GM13976 (cell line): ENCODE data around the gene BMP6.

ENCODE experiments used
- DNase-seq: peaks from one replicate; pipeline ENCODE4 v3.0.0; 2012; ENCODE audit warnings: low spot score
- CTCF ChIP-seq: IDR thresholded peaks from 2 replicates; pipeline ENCODE4 v1.5.1; 2012; ENCODE audit warnings: borderline replicate concordance, mild to moderate bottlenecking; ENCODE audit not compliant: insufficient read depth; ENCODE audit errors: extremely low read depth, missing control alignments, control extremely low read depth
- in situ Hi-C: fragments of 300-500 bp; cut with MboI; formaldehyde crosslinking; loops from one replicate; pipeline ENCODE4 v1.12.0; 2022; ENCODE audit warnings: low sequenced_read_pairs, mixed read lengths, inconsistent platforms; ENCODE audit not compliant: unreplicated experiment

The BMP6 gene

GRCh38 chr6:7786214-7786661 lies 60.3 kb downstream of the BMP6 start:
- in situ Hi-C loops = no loop called here
- no peak for DNase-seq
- TF ChIP-seq CTCF = no peak

GRCh38 chr6:7787137-7787608 lies 61.3 kb downstream of the BMP6 start:
- no peak for TF ChIP-seq CTCF
- in situ Hi-C loops = no loop called here
- no peak for DNase-seq

GRCh38 chr6:7787731-7788130 lies 61.8 kb downstream of the BMP6 start:
- no peak for TF ChIP-seq CTCF
- in situ Hi-C loops = no loop called here
- DNase-seq = no peak

- TF ChIP-seq CTCF = no peak
- DNase-seq = no peak
- in situ Hi-C loops = no loop called here
Measured at GRCh38 chr6:7794509-7794908, 68.6 kb downstream of the BMP6 start.

- in situ Hi-C loops = no loop called here
- no peak for DNase-seq
- TF ChIP-seq CTCF = no peak
Measured at GRCh38 chr6:7797386-7797785, 71.5 kb downstream of the BMP6 start.

GRCh38 chr6:7798751-7799150 lies 72.9 kb downstream of the BMP6 start:
- TF ChIP-seq CTCF = no peak
- in situ Hi-C loops = no loop called here
- no peak for DNase-seq

GRCh38 chr6:7802662-7803061 lies 76.8 kb downstream of the BMP6 start:
- in situ Hi-C loops = no loop called here
- TF ChIP-seq CTCF = no peak
- DNase-seq = no peak
